Calu3 (cell line): ENCODE data around the gene HEYL. TPM values are rescaled to one million over a fixed set of nuclear protein-coding genes. Genes with fewer than 3 reads are reported as not detected.

Experiments
- BruUV-seq: library from RNA; stranded (reverse); fragments of 400-500 nt; replicated peaks from 2 replicates; lab custom pipeline; 2021; lab: Mats Ljungman, UMichigan
- CTCF ChIA-PET: fragments of 300-600 bp; sonication (Branson Sonifier 250); formaldehyde crosslinking; loops from one replicate; lab custom pipeline; 2022; ENCODE audit warnings: antibody characterized with exemption; lab: Charles Lee
- DNase-seq: peaks from one replicate; pipeline ENCODE4 v3.0.0; 2022
- H3K27ac Mint-ChIP-seq: one replicate; pipeline ENCODE4 v1.8.0; 2022; ENCODE audit warnings: mixed read lengths; ENCODE audit not compliant: unreplicated experiment
- H3K27me3 Mint-ChIP-seq: one replicate; pipeline ENCODE4 v1.8.0; 2022; ENCODE audit warnings: mixed read lengths; ENCODE audit not compliant: unreplicated experiment
- H3K36me3 Mint-ChIP-seq: one replicate; pipeline ENCODE4 v1.8.0; 2022; ENCODE audit warnings: mild to moderate bottlenecking, moderate library complexity, mixed read lengths; ENCODE audit not compliant: insufficient read depth, unreplicated experiment
- H3K4me1 Mint-ChIP-seq: one replicate; pipeline ENCODE4 v1.8.0; 2022; ENCODE audit warnings: mild to moderate bottlenecking, low read depth, mixed read lengths; ENCODE audit not compliant: unreplicated experiment
- H3K4me3 Mint-ChIP-seq: one replicate; pipeline ENCODE4 v1.8.0; 2022; ENCODE audit warnings: mild to moderate bottlenecking, low read depth, moderate library complexity, mixed read lengths; ENCODE audit not compliant: unreplicated experiment
- H3K9me3 Mint-ChIP-seq: one replicate; pipeline ENCODE4 v1.8.0; 2022; ENCODE audit warnings: low read depth, mixed read lengths; ENCODE audit not compliant: unreplicated experiment
- intact Hi-C: fragments of 100-400 bp; cut with micrococcal nuclease; formaldehyde crosslinking; loops from one replicate; pipeline ENCODE4 v1.10.0; 2022; ENCODE audit not compliant: unreplicated experiment
- total RNA-seq: library from RNA; stranded (reverse); gene quantifications from 2 replicates; pipeline ENCODE4 v1.2.3, GENCODE V29; 2022
- TF ChIP-seq, protein P1 (sequence below): fragments of 200-600 bp; IDR thresholded peaks from one replicate; pipeline ENCODE4 v1.8.0; 2022; ENCODE audit warnings: antibody characterized with exemption; ENCODE audit not compliant: unreplicated experiment

The HEYL gene
- total RNA-seq, 1 experiment from 2014 or later, result 0.09 TPM

DNA sequence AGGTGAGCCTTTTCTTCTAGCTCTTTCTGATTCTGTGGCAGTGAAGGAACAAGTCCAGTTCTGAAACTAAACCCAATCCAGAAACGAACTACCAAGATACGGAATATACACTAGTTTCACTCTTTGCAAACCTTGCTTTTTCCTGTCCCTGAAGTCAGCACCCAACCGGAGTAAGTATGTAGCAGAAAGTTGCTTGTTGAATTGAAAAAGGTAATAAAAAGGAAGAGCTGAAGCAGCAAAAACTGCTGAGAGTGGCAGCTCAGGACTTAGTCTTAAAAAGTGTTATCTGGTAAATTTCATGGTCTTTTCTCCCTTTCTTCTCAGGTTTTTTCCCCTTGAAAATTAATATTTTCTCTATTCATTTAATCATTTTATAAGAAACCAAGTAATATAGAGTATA, 41.9 kb upstream of the HEYL start:
- H3K9me3 Mint-ChIP-seq, result no peaks in the 10 kb centered on the region
- CTCF ChIA-PET, result interaction anchor here (0.7 to 1.7 kb wide), 4 partner anchors 9 to 75 kb away, joined by 3 to 4 read pairs (median 3); partner anchors contain the start of genes HPCAL4 and NT5C1A
- peaks cover 7% of the 10 kb centered on the region for H3K4me1 Mint-ChIP-seq
- TF ChIP-seq, protein P1, sequence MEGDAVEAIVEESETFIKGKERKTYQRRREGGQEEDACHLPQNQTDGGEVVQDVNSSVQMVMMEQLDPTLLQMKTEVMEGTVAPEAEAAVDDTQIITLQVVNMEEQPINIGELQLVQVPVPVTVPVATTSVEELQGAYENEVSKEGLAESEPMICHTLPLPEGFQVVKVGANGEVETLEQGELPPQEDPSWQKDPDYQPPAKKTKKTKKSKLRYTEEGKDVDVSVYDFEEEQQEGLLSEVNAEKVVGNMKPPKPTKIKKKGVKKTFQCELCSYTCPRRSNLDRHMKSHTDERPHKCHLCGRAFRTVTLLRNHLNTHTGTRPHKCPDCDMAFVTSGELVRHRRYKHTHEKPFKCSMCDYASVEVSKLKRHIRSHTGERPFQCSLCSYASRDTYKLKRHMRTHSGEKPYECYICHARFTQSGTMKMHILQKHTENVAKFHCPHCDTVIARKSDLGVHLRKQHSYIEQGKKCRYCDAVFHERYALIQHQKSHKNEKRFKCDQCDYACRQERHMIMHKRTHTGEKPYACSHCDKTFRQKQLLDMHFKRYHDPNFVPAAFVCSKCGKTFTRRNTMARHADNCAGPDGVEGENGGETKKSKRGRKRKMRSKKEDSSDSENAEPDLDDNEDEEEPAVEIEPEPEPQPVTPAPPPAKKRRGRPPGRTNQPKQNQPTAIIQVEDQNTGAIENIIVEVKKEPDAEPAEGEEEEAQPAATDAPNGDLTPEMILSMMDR, result no peak
- H3K27me3 Mint-ChIP-seq, result peaks cover 81% of the 10 kb centered on the region
- no peak overlapping the region for H3K27ac Mint-ChIP-seq
- no TSS peak for BruUV-seq
- intact Hi-C loops, result no loop called here
- no peaks in the 10 kb centered on the region for H3K36me3 Mint-ChIP-seq
- no peak overlapping the region for H3K4me3 Mint-ChIP-seq
- DNase-seq, result no peak

DNA sequence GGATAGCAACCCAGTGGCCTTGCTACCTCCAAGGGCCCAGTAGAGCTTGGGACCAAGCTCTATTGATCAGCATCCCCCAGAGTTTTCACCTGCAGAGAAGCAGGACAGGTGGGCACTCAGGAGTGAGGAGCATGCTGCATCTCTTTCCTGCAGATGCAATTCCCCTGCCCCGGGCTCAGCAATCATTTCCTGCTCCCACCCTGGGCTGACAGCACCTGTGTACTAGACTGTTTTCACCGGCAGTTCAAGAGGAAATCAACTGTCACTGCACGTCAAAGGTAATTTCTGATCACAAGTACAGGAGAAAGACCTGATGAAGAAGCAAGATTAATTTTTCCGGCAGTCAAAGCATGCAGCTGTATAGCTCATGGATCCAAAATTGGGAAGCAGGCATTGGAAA, 41.3 kb upstream of the HEYL start:
- no peaks in the 10 kb centered on the region for H3K9me3 Mint-ChIP-seq
- BruUV-seq, result no TSS peak
- CTCF ChIA-PET, result interaction anchor here (1.1 to 1.7 kb wide), 2 partner anchors 9 to 74 kb away, joined by 3 read pairs; partner anchors contain the start of gene NT5C1A

DNA sequence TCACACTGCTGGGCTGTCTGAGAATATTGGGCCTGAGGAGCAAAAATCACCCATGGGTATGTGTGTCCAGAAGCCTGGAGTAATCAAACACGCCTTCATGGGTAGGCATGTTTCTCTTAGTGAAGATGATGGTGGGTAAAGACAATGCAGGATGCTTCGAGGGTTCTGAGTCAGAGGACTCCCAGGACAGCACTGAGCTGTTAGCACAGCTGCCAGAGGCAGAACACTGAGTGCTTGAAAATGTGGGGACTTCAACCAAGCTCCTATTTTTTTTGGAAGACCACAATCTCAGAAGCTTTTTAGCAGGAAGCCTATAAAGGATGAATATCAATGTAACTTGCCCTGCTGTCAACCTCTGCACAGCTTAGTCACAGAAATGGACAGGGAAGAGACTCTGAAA, 40.4 kb upstream of the HEYL start:
- H3K4me1 Mint-ChIP-seq, result peaks cover 9% of the 10 kb centered on the region
- CTCF ChIA-PET, result no interaction called here
- H3K27ac Mint-ChIP-seq, result no peak overlapping the region
- no TSS peak for BruUV-seq
- intact Hi-C loops, result no loop called here
- peaks cover 69% of the 10 kb centered on the region for H3K27me3 Mint-ChIP-seq
- H3K4me3 Mint-ChIP-seq, result no peak overlapping the region
- no peaks in the 10 kb centered on the region for H3K9me3 Mint-ChIP-seq
- no peaks in the 10 kb centered on the region for H3K36me3 Mint-ChIP-seq
- TF ChIP-seq, protein P1, result no peak
- no peak for DNase-seq

More for the DNA sequence above, 41.3 kb upstream of the HEYL start:
- no peak for DNase-seq
- no peak overlapping the region for H3K27ac Mint-ChIP-seq
- peaks cover 76% of the 10 kb centered on the region for H3K27me3 Mint-ChIP-seq
- intact Hi-C loops, result no loop called here
- H3K4me3 Mint-ChIP-seq, result no peak overlapping the region
- H3K4me1 Mint-ChIP-seq, result peaks cover 9% of the 10 kb centered on the region
- H3K36me3 Mint-ChIP-seq, result no peaks in the 10 kb centered on the region
- TF ChIP-seq, protein P1, result no peak

DNA sequence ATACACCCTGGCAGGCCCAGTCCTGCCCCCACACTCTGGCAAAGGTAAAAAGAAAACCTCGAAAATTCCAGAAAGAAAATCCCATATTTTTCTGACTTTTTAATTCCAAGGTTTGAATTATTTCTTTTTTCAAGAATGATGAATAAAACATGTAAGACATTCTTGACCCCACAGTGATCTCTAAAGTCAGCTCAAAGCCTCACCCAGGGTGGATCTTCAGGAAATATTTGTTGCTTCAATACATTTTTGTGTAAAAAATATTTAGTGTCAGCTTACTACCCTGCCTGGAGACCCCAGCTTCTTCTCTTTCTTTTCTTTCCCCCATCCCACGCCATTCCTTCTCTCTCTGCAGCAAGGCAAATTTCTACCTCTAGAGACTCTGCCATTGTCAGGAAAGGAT, 39.4 kb upstream of the HEYL start:
- no peak overlapping the region for H3K27ac Mint-ChIP-seq
- intact Hi-C loops, result no loop called here
- CTCF ChIA-PET, result interaction anchor here (1.3 kb wide), 1 partner anchor 72 kb away, joined by 3 read pairs; no protein-coding TSS in a partner anchor
- H3K4me3 Mint-ChIP-seq, result no peak overlapping the region
- H3K36me3 Mint-ChIP-seq, result no peaks in the 10 kb centered on the region
- no TSS peak for BruUV-seq
- no peaks in the 10 kb centered on the region for H3K9me3 Mint-ChIP-seq
- H3K27me3 Mint-ChIP-seq, result peaks cover 69% of the 10 kb centered on the region
- TF ChIP-seq, protein P1, result no peak
- no peak for DNase-seq
- peaks cover 9% of the 10 kb centered on the region for H3K4me1 Mint-ChIP-seq
